HG02870 (cell line): ENCODE data around the gene P2RX7.

Experiments
- ATAC-seq: cut with Tn5 transposase; IDR thresholded peaks from one replicate; pipeline ENCODE4 v1.9.1; 2021; ENCODE audit warnings: mild to moderate bottlenecking, moderate library complexity; ENCODE audit not compliant: unreplicated experiment

The P2RX7 gene

GRCh38 chr12:121132601-121133481, at the start of gene P2RX7:
Gene P2RX7, plus strand, starts transcription at chr12:121132876. Its CDS starts 95 bp downstream, at chr12:121132971.
- ATAC-seq: no peak

- ATAC-seq: no peak
Measured at GRCh38 chr12:121084229-121084628, 48.4 kb upstream of the P2RX7 start.

GRCh38 chr12:121085069-121085468, 47.6 kb upstream of the P2RX7 start:
- ATAC-seq: no peak

- ATAC-seq: no peak
Measured at GRCh38 chr12:121085506-121086353, 46.9 kb upstream of the P2RX7 start.

GRCh38 chr12:121086781-121087295, 45.8 kb upstream of the P2RX7 start:
- no peak for ATAC-seq

GRCh38 chr12:121087467-121088194, 45.0 kb upstream of the P2RX7 start:
- no peak for ATAC-seq

- ATAC-seq: no peak
Measured at GRCh38 chr12:121088195-121088585, 44.5 kb upstream of the P2RX7 start.

GRCh38 chr12:121089031-121089812, 43.5 kb upstream of the P2RX7 start:
- no peak for ATAC-seq

- no peak for ATAC-seq
Measured at GRCh38 chr12:121089813-121090430, 42.8 kb upstream of the P2RX7 start.

GRCh38 chr12:121090586-121091514, 41.8 kb upstream of the P2RX7 start:
- ATAC-seq: no peak

GRCh38 chr12:121092034-121092433, 40.6 kb upstream of the P2RX7 start:
- ATAC-seq: no peak

- ATAC-seq: no peak
Measured at GRCh38 chr12:121093487-121093891, 39.2 kb upstream of the P2RX7 start.

- ATAC-seq: no peak
Measured at GRCh38 chr12:121095544-121096198, 37.0 kb upstream of the P2RX7 start.

- no peak for ATAC-seq
Measured at GRCh38 chr12:121096199-121096798, 36.4 kb upstream of the P2RX7 start.

GRCh38 chr12:121099779-121100178, 32.9 kb upstream of the P2RX7 start:
- ATAC-seq: no peak

- ATAC-seq: no peak
Measured at GRCh38 chr12:121102307-121102706, 30.4 kb upstream of the P2RX7 start.

- ATAC-seq: no peak
Measured at GRCh38 chr12:121107681-121108080, 25.0 kb upstream of the P2RX7 start.

- ATAC-seq: no peak
Measured at GRCh38 chr12:121108492-121108891, 24.2 kb upstream of the P2RX7 start.
